Transverse colon (tissue), 3 donors: ENCODE measurements around the gene ZNF155.

Source experiments
- EP300 ChIP-seq: sonication (generic); formaldehyde crosslinking; IDR thresholded peaks from one replicate; pipeline ENCODE4 v1.6.1; 2017; ENCODE audit warnings: antibody characterized with exemption, low read depth
- TF ChIP-seq, protein P1 (sequence below), 5 experiments: fragments of 200-600 bp in 3 of 5; fragments of 450-650 bp in 2 of 5; sonication (generic) in 3 of 5; IDR thresholded peaks; 1 replicate in 2 of 5; 2 replicates in 3 of 5; pipeline ENCODE4 v1.5.1; 2016 to 2017; ENCODE audit warnings: antibody characterized with exemption in 5 of 5, inconsistent platforms in 3 of 5, mild to moderate bottlenecking in 2 of 5, moderate library complexity in 1 of 5

DNA sequence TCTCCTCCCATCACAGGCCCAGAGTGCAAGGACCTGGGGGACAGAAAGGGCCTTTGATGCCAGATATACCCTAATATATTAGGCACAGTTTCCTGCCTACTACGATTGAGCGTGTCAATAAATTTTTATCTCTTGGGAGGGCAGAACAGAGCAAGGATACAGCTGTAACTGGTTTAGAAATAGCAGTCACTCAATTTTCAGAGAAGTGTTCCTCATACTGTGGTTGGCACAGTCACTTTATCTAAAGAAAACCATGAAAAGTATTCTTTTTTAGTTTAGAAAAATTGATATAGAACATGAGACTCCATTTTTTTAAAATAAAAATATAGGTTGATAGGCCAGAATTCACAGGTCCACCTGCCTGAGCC lies 460 bp upstream of the ZNF155 start:
- no peak for TF ChIP-seq EP300
- TF ChIP-seq, protein P1, sequence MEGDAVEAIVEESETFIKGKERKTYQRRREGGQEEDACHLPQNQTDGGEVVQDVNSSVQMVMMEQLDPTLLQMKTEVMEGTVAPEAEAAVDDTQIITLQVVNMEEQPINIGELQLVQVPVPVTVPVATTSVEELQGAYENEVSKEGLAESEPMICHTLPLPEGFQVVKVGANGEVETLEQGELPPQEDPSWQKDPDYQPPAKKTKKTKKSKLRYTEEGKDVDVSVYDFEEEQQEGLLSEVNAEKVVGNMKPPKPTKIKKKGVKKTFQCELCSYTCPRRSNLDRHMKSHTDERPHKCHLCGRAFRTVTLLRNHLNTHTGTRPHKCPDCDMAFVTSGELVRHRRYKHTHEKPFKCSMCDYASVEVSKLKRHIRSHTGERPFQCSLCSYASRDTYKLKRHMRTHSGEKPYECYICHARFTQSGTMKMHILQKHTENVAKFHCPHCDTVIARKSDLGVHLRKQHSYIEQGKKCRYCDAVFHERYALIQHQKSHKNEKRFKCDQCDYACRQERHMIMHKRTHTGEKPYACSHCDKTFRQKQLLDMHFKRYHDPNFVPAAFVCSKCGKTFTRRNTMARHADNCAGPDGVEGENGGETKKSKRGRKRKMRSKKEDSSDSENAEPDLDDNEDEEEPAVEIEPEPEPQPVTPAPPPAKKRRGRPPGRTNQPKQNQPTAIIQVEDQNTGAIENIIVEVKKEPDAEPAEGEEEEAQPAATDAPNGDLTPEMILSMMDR (IDR thresholded peaks at IDR 0.05): no peak
